DOHH2 (cell line): ENCODE results near the gene MAN2A1.

Experiments used
- EZH2phosphoT487 ChIP-seq: fragments of 200-600 bp; sonication (generic); IDR thresholded peaks from 2 replicates; pipeline ENCODE4 v1.6.1; 2017; ENCODE audit warnings: borderline replicate concordance, mild to moderate bottlenecking, antibody characterized with exemption, low read length, moderate library complexity, mixed read lengths
- TF ChIP-seq, protein P1 (sequence below): fragments of 200-600 bp; sonication (generic); IDR thresholded peaks from one replicate; pipeline ENCODE4 v1.5.1; 2014; ENCODE audit warnings: antibody characterized with exemption, mild to moderate bottlenecking, low read depth, low read length; ENCODE audit not compliant: poor library complexity, severe bottlenecking

DNA sequence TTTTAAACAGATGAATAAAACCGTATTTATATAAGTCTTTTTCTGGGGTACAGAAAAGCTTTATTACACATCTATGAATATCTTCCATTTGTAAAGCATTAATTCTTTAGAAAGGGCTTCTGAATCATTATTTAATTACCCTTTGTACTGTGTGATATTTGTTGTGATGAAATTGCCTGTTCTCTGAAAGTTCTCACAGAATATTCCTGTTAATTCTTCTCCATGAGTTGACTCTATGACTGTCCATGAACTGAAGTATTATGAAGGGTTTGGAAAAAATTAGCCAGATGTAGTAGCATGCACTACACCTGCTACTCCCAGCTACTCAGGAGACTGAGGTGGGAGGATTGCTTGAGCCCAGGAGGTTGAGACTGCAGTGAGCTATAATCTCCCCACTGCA lies 127.0 kb downstream of the MAN2A1 start:
- TF ChIP-seq, protein P1, sequence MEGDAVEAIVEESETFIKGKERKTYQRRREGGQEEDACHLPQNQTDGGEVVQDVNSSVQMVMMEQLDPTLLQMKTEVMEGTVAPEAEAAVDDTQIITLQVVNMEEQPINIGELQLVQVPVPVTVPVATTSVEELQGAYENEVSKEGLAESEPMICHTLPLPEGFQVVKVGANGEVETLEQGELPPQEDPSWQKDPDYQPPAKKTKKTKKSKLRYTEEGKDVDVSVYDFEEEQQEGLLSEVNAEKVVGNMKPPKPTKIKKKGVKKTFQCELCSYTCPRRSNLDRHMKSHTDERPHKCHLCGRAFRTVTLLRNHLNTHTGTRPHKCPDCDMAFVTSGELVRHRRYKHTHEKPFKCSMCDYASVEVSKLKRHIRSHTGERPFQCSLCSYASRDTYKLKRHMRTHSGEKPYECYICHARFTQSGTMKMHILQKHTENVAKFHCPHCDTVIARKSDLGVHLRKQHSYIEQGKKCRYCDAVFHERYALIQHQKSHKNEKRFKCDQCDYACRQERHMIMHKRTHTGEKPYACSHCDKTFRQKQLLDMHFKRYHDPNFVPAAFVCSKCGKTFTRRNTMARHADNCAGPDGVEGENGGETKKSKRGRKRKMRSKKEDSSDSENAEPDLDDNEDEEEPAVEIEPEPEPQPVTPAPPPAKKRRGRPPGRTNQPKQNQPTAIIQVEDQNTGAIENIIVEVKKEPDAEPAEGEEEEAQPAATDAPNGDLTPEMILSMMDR = no peak
- no peak for TF ChIP-seq EZH2phosphoT487
